ENCODE results near the gene NAXE. TPM values are rescaled to one million over a fixed set of nuclear protein-coding genes. Genes with fewer than 3 reads are reported as not detected.
A peak's percentile ranks its signal among the peaks of the same experiment; 100 is the strongest.

Gene NAXE
- total and polyA plus RNA-seq, 2 of the 13 experiments (the other 11 are each of a cell fraction or from before 2014, with no cell fraction given), result 39.4 to 59.4 TPM

DNA sequence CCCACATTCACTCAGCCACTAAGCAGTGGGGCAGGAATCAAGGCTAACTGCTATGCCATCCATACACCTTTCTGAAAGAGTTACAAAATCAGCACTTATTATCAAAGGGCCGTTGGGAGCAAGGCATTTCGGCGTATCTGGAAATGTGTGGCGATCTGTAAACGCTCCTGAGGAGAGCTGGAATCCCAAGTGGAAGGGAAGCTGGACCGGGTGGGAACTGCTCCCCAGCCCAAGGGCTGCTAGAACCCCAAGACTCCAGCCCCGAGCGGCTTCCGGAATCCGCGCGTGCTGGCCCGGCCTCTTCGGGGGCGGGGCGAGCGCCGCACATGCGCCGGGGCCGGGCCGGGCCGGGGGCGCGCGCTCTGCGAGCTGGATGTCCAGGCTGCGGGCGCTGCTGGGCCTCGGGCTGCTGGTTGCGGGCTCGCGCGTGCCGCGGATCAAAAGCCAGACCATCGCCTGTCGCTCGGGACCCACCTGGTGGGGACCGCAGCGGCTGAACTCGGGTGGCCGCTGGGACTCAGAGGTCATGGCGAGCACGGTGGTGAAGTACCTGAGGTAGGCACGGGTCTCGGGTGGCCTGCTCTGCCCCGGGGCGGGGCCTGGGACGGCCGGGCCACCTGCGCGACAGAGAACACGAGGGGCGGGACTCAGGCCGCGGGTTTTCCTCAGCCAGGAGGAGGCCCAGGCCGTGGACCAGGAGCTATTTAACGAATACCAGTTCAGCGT, at the start of gene NAXE (continued):
- TF ChIP-seq, protein P1, sequence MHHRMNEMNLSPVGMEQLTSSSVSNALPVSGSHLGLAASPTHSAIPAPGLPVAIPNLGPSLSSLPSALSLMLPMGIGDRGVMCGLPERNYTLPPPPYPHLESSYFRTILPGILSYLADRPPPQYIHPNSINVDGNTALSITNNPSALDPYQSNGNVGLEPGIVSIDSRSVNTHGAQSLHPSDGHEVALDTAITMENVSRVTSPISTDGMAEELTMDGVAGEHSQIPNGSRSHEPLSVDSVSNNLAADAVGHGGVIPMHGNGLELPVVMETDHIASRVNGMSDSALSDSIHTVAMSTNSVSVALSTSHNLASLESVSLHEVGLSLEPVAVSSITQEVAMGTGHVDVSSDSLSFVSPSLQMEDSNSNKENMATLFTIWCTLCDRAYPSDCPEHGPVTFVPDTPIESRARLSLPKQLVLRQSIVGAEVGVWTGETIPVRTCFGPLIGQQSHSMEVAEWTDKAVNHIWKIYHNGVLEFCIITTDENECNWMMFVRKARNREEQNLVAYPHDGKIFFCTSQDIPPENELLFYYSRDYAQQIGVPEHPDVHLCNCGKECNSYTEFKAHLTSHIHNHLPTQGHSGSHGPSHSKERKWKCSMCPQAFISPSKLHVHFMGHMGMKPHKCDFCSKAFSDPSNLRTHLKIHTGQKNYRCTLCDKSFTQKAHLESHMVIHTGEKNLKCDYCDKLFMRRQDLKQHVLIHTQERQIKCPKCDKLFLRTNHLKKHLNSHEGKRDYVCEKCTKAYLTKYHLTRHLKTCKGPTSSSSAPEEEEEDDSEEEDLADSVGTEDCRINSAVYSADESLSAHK (CRISPR knock-in tag; IDR thresholded peaks at IDR 0.05; ENCODE audit: borderline replicate concordance), result no peak; the same call in 1 of the 2 replicates
- TF ChIP-seq, protein P2, sequence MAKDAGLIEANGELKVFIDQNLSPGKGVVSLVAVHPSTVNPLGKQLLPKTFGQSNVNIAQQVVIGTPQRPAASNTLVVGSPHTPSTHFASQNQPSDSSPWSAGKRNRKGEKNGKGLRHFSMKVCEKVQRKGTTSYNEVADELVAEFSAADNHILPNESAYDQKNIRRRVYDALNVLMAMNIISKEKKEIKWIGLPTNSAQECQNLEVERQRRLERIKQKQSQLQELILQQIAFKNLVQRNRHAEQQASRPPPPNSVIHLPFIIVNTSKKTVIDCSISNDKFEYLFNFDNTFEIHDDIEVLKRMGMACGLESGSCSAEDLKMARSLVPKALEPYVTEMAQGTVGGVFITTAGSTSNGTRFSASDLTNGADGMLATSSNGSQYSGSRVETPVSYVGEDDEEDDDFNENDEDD (CRISPR knock-in tag; IDR thresholded peaks at IDR 0.05; ENCODE audit: borderline replicate concordance), result 0 out of 2 replicates have a peak, but pooled peaks have one; percentile 6
- TF ChIP-seq, protein P3, sequence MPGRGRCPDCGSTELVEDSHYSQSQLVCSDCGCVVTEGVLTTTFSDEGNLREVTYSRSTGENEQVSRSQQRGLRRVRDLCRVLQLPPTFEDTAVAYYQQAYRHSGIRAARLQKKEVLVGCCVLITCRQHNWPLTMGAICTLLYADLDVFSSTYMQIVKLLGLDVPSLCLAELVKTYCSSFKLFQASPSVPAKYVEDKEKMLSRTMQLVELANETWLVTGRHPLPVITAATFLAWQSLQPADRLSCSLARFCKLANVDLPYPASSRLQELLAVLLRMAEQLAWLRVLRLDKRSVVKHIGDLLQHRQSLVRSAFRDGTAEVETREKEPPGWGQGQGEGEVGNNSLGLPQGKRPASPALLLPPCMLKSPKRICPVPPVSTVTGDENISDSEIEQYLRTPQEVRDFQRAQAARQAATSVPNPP (CRISPR knock-in tag; IDR thresholded peaks at IDR 0.05), result no peak
- no peak for TF ChIP-seq ZNF83 (CRISPR knock-in tag; IDR thresholded peaks at IDR 0.05; ENCODE audit: borderline replicate concordance)
- TF ChIP-seq TMF1 (CRISPR knock-in tag; IDR thresholded peaks at IDR 0.05; ENCODE audit: low read depth), result no peak
- TF ChIP-seq MIER3 (CRISPR knock-in tag; IDR thresholded peaks at IDR 0.05; ENCODE audit: borderline replicate concordance), result peak; percentile 58; the same call in 1 of the 2 replicates
- no peak for TF ChIP-seq ZNF225 (CRISPR knock-in tag; IDR thresholded peaks at IDR 0.05)
- TF ChIP-seq, protein P4, sequence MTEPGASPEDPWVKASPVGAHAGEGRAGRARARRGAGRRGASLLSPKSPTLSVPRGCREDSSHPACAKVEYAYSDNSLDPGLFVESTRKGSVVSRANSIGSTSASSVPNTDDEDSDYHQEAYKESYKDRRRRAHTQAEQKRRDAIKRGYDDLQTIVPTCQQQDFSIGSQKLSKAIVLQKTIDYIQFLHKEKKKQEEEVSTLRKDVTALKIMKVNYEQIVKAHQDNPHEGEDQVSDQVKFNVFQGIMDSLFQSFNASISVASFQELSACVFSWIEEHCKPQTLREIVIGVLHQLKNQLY (CRISPR knock-in tag; IDR thresholded peaks at IDR 0.05), result no peak
- no peak for TF ChIP-seq ZFP1 (CRISPR knock-in tag; IDR thresholded peaks at IDR 0.05)
- TF ChIP-seq, protein P5, sequence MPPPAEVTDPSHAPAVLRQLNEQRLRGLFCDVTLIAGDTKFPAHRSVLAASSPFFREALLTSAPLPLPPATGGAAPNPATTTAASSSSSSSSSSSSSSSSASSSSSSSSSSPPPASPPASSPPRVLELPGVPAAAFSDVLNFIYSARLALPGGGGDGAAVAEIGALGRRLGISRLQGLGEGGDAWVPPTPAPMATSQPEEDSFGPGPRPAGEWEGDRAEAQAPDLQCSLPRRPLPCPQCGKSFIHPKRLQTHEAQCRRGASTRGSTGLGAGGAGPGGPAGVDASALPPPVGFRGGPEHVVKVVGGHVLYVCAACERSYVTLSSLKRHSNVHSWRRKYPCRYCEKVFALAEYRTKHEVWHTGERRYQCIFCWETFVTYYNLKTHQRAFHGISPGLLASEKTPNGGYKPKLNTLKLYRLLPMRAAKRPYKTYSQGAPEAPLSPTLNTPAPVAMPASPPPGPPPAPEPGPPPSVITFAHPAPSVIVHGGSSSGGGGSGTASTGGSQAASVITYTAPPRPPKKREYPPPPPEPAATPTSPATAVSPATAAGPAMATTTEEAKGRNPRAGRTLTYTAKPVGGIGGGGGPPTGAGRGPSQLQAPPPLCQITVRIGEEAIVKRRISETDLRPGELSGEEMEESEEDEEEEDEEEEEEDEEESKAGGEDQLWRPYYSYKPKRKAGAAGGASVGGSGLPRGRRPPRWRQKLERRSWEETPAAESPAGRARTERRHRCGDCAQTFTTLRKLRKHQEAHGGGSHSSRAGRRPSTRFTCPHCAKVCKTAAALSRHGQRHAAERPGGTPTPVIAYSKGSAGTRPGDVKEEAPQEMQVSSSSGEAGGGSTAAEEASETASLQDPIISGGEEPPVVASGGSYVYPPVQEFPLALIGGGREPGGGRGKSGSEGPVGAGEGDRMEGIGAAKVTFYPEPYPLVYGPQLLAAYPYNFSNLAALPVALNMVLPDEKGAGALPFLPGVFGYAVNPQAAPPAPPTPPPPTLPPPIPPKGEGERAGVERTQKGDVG (CRISPR knock-in tag; IDR thresholded peaks at IDR 0.05; ENCODE audit: borderline replicate concordance), result no peak

Data from HepG2 (cell line).